Lower leg skin (tissue), 4 donors: ENCODE results near the gene COPG1. TPM values are rescaled to one million over a fixed set of nuclear protein-coding genes. Genes with fewer than 3 reads are reported as not detected.
"Not testable (repeated sequence)": the region's sequence is repeated elsewhere in the genome, so short reads cannot be mapped to it uniquely, and the experiment has no call there.

Experiments used
- DNase-seq, 2 donors: peaks; one replicate each; pipeline ENCODE4 v3.0.0-alpha.2; 2019; ENCODE audit warnings: low spot score in 2 of 2
- H3K4me3 ChIP-seq: fragments of 200-600 bp; sonication (generic); 2 replicates; pipeline ENCODE4 v1.5.1; 2017; ENCODE audit warnings: mild to moderate bottlenecking, low read depth; ENCODE audit not compliant: poor library complexity, severe bottlenecking
- POLR2A ChIP-seq, 2 donors: fragments of 450-650 bp; IDR thresholded peaks; one replicate each; pipeline ENCODE4 v1.6.1; 2016 to 2017; ENCODE audit warnings: antibody characterized with exemption in 2 of 2, mild to moderate bottlenecking in 1 of 2, moderate library complexity in 1 of 2
- WGBS, 2 donors: methylation state at CpG; one replicate each; pipeline ENCODE4 v1.1.5; 2018; 5-methylcytosine and 5-hydroxymethylcytosine counted together
- intact Hi-C: fragments of 100-400 bp; cut with DNase I; formaldehyde crosslinking; loops from one replicate; pipeline ENCODE4 v1.15.0; 2023; ENCODE audit warnings: low total_unique reads
- total RNA-seq, 4 donors: library from RNA; depleted of rRNA; stranded (reverse); fragments of >200 nt; gene quantifications; one replicate each; pipeline ENCODE4 v1.1.0, GENCODE V29; 2016
- TF ChIP-seq, protein P1 (sequence below), 3 donors: fragments of 450-650 bp; IDR thresholded peaks; one replicate each; pipeline ENCODE4 v1.5.1; 2016; ENCODE audit warnings: antibody characterized with exemption in 3 of 3, mild to moderate bottlenecking in 3 of 3, moderate library complexity in 2 of 3

The COPG1 gene
- total RNA-seq, 4 donors from 2014 or later = 69.2 to 95.2 (median 79.8) TPM

DNA sequence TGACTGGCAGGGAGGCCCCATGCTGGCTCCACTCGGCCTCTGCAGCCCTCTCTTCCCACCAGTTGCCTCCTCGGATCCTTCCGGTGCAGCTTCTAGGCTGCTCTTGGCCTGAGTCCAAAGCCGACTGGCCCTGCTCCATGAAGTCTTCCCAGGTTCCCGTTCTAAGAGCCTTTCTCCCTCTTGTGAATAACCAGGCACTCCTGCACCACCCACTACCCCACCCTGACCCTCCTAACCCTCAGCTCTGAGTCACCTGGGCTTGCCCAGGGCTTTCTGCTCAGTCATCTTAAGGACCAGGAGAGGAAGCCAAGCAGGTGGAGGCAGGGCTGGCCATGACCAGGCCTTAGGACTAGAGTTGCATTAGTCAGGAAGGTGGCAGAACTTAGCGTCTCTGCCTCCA lies 37.6 kb upstream of the COPG1 start:
- TF ChIP-seq, protein P1, sequence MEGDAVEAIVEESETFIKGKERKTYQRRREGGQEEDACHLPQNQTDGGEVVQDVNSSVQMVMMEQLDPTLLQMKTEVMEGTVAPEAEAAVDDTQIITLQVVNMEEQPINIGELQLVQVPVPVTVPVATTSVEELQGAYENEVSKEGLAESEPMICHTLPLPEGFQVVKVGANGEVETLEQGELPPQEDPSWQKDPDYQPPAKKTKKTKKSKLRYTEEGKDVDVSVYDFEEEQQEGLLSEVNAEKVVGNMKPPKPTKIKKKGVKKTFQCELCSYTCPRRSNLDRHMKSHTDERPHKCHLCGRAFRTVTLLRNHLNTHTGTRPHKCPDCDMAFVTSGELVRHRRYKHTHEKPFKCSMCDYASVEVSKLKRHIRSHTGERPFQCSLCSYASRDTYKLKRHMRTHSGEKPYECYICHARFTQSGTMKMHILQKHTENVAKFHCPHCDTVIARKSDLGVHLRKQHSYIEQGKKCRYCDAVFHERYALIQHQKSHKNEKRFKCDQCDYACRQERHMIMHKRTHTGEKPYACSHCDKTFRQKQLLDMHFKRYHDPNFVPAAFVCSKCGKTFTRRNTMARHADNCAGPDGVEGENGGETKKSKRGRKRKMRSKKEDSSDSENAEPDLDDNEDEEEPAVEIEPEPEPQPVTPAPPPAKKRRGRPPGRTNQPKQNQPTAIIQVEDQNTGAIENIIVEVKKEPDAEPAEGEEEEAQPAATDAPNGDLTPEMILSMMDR (IDR thresholded peaks at IDR 0.05) = no peak
- no peak for TF ChIP-seq POLR2A (IDR thresholded peaks at IDR 0.05)
- intact Hi-C loops = no loop called here
- DNase-seq = peak; percentile 51 to 93
- WGBS, 2 donors = 13 to 15% methylated on average over 6 of the region's 6 CpGs
- no peak overlapping the region for H3K4me3 ChIP-seq

DNA sequence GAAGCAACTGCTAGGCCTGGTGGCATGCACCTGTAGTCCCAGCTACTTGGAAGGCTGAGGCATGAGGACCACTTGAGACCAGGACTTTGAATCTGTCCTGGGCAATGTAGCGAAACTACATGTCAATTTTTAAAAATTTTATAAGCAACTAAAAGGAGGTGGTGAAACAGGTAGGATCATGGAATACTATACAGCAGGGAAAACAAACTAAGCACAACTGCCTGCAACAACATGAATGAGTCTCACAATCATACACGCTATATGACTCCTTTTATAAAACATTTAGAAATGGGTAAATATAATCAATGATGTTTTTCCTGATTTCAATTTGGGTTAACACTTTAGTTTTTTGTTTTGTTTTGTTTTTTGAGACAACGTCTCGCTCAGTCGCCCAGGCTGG lies 36.2 kb upstream of the COPG1 start:
- intact Hi-C loops = no loop called here
- H3K4me3 ChIP-seq = no peak overlapping the region
- 97% methylated on average over 5 of the region's 5 CpGs for WGBS, 2 donors
- no peak for DNase-seq
- no peak for TF ChIP-seq POLR2A (IDR thresholded peaks at IDR 0.05)
- TF ChIP-seq, protein P1 (IDR thresholded peaks at IDR 0.05) = no peak

DNA sequence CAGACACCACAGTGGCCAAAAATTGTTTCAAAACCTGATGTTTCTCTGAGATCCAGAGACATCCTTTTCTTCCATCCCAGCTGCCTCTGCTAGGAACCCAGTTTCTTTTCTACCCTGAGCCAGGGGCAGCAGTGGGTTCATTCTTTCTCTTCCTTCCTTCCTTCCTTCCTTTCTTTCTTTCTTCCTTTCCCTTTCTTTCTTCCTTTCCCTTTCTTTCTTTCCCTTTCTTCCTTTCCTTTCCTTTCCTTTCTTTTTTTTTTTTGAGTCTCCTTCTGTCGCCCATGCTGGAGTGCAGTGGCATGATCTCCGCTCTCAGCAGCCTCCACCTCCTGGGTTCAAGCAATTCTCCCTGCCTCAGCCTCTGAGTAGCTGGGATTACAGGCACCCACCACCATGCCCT lies 30.7 kb upstream of the COPG1 start:
- WGBS, 2 donors = 90 to 93% methylated on average over 2 of the region's 2 CpGs
- intact Hi-C loops = no loop called here
- no peak overlapping the region for H3K4me3 ChIP-seq
- no peak for DNase-seq
- no peak for TF ChIP-seq POLR2A (IDR thresholded peaks at IDR 0.05)
- TF ChIP-seq, protein P1 (IDR thresholded peaks at IDR 0.05) = no peak

DNA sequence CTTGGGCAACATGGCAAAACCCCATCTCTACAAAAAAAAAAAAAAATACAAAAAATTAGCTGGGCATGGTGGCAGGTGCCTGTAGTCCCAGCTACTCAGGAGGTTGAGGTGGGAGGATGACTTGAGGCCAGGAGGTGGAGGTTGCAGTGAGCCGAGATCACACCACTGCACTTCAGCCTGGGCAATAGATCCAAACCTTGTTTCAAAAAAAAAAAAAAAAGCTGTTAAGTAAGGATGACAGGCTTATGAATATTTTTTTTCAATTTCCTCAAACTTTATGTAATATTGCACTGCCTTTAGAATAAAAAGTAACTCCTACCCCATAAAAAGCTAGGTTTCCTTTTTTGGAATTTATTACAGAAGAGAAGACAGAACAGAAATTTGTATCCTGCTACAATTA lies 25.0 kb upstream of the COPG1 start:
- H3K4me3 ChIP-seq, DNase-seq, intact Hi-C loops: not testable (repeated sequence)
- 51 to 67% methylated on average over 1 of the region's 1 CpG for WGBS, 2 donors

DNA sequence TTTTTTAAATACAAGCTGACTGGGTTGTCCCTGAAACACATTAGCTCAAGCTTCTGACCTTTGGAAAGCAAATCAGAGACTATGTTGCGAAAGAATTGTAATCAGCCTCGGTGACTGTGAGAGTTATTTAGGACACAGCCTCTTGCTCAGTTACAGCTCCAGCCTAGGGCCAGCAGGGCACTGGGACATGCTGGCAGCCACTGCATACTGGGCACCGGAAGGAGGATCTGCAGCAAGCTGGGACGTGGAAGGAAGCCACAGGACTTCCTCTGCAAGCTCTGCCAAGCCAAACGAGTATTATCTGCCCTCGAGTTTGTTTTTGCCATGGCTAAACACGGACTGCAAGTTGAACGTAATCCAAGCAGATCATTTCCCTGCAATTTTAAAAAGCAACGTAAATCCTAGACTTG lies 24.4 kb upstream of the COPG1 start:
- peak; percentile 81 to 91 for DNase-seq
- intact Hi-C loops = no loop called here

DNA sequence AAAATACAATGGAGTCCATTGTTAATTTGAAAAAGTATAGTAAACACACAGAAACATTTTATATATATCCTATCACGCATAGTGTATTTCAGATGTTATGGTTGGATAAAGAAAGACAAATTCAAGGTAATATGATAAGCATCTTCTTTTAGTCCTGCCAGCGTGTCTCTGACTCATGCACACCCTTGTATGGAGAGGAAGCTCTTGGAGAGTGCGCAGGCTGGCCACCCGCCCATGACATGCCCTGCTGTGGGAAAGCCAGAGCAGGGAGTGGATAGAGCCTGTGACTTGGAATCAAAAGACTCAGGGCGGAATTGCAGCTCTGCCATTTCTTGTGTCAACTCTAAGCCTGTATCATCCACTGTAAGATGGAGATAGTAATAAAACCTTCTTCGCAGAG lies 23.0 kb upstream of the COPG1 start:
- intact Hi-C loops = no loop called here
- H3K4me3 ChIP-seq = no peak overlapping the region
- DNase-seq = peak; percentile 93 to 96
- WGBS, 2 donors = 16 to 21% methylated on average over 6 of the region's 6 CpGs
- TF ChIP-seq, protein P1 (IDR thresholded peaks at IDR 0.05) = no peak
- TF ChIP-seq POLR2A (IDR thresholded peaks at IDR 0.05) = no peak

More for the DNA sequence above, 24.4 kb upstream of the COPG1 start:
- 2 to 5% methylated on average over 9 of the region's 9 CpGs for WGBS, 2 donors
- no peak overlapping the region for H3K4me3 ChIP-seq
- TF ChIP-seq, protein P1 (IDR thresholded peaks at IDR 0.05) = no peak
- no peak for TF ChIP-seq POLR2A (IDR thresholded peaks at IDR 0.05)
